ENCODE data around the gene MAP3K19.

Gene MAP3K19

DNA sequence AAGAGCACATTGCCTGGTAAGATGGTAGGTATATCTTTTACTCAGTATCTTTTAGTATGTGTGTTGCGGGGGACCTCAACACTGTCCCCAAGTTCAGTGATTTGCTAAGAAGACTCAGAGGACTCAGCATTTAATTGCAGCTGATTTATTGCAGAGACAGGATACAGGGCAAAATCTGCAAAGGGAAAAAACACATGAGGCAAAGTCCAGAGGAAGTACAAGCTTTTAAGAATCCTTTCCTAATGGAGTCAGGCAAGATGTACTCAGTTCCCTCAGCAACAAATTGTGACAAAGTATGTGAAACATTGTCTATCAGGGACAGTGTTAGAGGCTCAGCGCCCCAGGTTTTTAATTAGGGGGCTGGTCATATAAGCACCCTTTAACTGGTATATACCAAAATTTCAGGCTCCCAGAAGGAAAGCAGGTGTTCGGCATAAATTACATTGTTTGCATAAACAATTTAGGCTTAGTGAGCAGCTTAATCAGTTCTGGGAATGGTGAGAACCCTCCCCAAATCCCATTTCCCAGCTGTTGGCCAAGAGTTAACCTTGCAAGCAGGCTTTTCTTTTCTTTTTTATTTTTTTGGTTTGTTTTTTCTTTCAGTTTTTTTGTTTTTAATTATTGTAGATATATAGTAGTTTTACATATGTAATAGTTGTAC is 46.6 kb upstream of the MAP3K19 start (continued):
- TF ChIP-seq, protein P1, sequence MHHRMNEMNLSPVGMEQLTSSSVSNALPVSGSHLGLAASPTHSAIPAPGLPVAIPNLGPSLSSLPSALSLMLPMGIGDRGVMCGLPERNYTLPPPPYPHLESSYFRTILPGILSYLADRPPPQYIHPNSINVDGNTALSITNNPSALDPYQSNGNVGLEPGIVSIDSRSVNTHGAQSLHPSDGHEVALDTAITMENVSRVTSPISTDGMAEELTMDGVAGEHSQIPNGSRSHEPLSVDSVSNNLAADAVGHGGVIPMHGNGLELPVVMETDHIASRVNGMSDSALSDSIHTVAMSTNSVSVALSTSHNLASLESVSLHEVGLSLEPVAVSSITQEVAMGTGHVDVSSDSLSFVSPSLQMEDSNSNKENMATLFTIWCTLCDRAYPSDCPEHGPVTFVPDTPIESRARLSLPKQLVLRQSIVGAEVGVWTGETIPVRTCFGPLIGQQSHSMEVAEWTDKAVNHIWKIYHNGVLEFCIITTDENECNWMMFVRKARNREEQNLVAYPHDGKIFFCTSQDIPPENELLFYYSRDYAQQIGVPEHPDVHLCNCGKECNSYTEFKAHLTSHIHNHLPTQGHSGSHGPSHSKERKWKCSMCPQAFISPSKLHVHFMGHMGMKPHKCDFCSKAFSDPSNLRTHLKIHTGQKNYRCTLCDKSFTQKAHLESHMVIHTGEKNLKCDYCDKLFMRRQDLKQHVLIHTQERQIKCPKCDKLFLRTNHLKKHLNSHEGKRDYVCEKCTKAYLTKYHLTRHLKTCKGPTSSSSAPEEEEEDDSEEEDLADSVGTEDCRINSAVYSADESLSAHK (tag by site-specific recombination; IDR thresholded peaks at IDR 0.05) = no peak
- no peak for TF ChIP-seq ZNF473 (tag by site-specific recombination; IDR thresholded peaks at IDR 0.05)
- no peak for TF ChIP-seq ZNF677 (tag by site-specific recombination; IDR thresholded peaks at IDR 0.05)
- no peak for TF ChIP-seq ZNF530 (tag by site-specific recombination; IDR thresholded peaks at IDR 0.05; ENCODE audit: low read depth)
- no peak for TF ChIP-seq ZFP41 (tag by site-specific recombination; IDR thresholded peaks at IDR 0.05; ENCODE audit: borderline replicate concordance)
- TF ChIP-seq, protein P2, sequence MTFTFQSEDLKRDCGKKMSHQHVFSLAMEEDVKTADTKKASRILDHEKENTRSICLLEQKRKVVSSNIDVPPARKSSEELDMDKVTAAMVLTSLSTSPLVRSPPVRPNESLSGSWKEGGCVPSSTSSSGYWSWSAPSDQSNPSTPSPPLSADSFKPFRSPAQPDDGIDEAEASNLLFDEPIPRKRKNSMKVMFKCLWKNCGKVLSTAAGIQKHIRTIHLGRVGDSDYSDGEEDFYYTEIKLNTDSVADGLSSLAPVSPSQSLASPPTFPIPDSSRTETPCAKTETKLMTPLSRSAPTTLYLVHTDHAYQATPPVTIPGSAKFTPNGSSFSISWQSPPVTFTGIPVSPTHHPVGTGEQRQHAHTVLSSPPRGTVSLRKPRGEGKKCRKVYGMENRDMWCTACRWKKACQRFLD (tag by site-specific recombination; IDR thresholded peaks at IDR 0.05) = no peak
- no peak for TF ChIP-seq GLIS1 (tag by site-specific recombination; IDR thresholded peaks at IDR 0.05)
- no peak for TF ChIP-seq ZNF658 (tag by site-specific recombination; IDR thresholded peaks at IDR 0.05)
- TF ChIP-seq ZNF626 (tag by site-specific recombination; IDR thresholded peaks at IDR 0.05) = no peak
- TF ChIP-seq ZNF16 (tag by site-specific recombination; IDR thresholded peaks at IDR 0.05; ENCODE audit: low read depth) = no peak
- no peak for TF ChIP-seq ZNF302 (tag by site-specific recombination; IDR thresholded peaks at IDR 0.05; ENCODE audit: low read depth)
- TF ChIP-seq ZNF76 (tag by site-specific recombination; IDR thresholded peaks at IDR 0.05; ENCODE audit: borderline replicate concordance, low read depth) = no peak
- TF ChIP-seq GLIS2 (tag by site-specific recombination; IDR thresholded peaks at IDR 0.05) = no peak
- TF ChIP-seq ZNF366 (tag by site-specific recombination; conservative IDR thresholded peaks at IDR 0.05) = no peak
- TF ChIP-seq, protein P3, sequence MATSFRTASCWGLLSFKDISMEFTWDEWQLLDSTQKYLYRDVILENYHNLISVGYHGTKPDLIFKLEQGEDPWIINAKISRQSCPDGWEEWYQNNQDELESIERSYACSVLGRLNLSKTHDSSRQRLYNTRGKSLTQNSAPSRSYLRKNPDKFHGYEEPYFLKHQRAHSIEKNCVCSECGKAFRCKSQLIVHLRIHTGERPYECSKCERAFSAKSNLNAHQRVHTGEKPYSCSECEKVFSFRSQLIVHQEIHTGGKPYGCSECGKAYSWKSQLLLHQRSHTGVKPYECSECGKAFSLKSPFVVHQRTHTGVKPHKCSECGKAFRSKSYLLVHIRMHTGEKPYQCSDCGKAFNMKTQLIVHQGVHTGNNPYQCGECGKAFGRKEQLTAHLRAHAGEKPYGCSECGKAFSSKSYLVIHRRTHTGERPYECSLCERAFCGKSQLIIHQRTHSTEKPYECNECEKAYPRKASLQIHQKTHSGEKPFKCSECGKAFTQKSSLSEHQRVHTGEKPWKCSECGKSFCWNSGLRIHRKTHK (tag by site-specific recombination; IDR thresholded peaks at IDR 0.05) = no peak

DNA sequence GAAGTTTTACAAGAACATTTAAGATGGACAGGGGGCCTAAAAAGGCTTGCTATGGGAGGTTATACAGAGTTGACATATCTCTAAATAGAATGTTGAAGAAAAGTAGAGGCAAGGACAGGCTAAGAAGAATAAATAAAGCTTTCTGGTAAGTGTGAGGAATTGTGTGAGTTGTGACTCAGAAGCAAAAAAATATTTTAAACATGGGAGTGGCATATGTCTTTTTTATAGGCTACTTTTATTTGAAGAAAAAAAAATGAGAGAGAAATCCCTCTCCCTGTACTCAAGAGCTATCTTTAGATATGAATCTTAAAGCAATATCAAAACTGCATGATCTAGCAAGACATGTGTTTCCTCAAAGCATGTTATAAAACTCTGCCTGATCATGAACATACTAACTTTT is 45.9 kb upstream of the MAP3K19 start:
- Histone ChIP-seq H3K36me3 (ENCODE audit: control insufficient read depth in 2 of 2, insufficient read depth in 1 of 2, low read length in 2 of 2) (peaks cover 5 to 25% of the 10 kb centered on the region in 2 experiments), H3K4me3 (ENCODE audit: low read depth, low read length) (no peak overlapping the region), H3K4me1 (ENCODE audit: control insufficient read depth, insufficient read depth, low read length) (peaks cover 13% of the 10 kb centered on the region), H3K9me3 (ENCODE audit: control insufficient read depth, insufficient read depth, low read depth, low read length) (no peaks in the 10 kb centered on the region), H3K27ac (ENCODE audit: extremely low read depth, low read depth, low read length) (no peak overlapping the region)
- ChIA-PET POLR2A (no interaction called here), CTCF (interaction anchor here (0.6 kb wide), 1 partner anchor 832 kb away, joined by 3 read pairs; no protein-coding TSS in a partner anchor)
- TF ChIP-seq ZNF138 (tag by site-specific recombination; IDR thresholded peaks at IDR 0.05; ENCODE audit: borderline replicate concordance) = no peak
- no peak for TF ChIP-seq ZNF623 (tag by site-specific recombination; IDR thresholded peaks at IDR 0.05)
- TF ChIP-seq ZNF324 (tag by site-specific recombination; IDR thresholded peaks at IDR 0.05) = no peak
- TF ChIP-seq SP2 (tag by site-specific recombination; IDR thresholded peaks at IDR 0.05) = no peak
- no peak for TF ChIP-seq ZNF248 (tag by site-specific recombination; IDR thresholded peaks at IDR 0.05)
- no peak for TF ChIP-seq ZNF423 (tag by site-specific recombination; IDR thresholded peaks at IDR 0.05)
- TF ChIP-seq, protein P4, sequence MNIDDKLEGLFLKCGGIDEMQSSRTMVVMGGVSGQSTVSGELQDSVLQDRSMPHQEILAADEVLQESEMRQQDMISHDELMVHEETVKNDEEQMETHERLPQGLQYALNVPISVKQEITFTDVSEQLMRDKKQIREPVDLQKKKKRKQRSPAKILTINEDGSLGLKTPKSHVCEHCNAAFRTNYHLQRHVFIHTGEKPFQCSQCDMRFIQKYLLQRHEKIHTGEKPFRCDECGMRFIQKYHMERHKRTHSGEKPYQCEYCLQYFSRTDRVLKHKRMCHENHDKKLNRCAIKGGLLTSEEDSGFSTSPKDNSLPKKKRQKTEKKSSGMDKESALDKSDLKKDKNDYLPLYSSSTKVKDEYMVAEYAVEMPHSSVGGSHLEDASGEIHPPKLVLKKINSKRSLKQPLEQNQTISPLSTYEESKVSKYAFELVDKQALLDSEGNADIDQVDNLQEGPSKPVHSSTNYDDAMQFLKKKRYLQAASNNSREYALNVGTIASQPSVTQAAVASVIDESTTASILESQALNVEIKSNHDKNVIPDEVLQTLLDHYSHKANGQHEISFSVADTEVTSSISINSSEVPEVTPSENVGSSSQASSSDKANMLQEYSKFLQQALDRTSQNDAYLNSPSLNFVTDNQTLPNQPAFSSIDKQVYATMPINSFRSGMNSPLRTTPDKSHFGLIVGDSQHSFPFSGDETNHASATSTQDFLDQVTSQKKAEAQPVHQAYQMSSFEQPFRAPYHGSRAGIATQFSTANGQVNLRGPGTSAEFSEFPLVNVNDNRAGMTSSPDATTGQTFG (tag by site-specific recombination; IDR thresholded peaks at IDR 0.05; ENCODE audit: borderline replicate concordance) = no peak
- TF ChIP-seq ZNF521 (tag by site-specific recombination; IDR thresholded peaks at IDR 0.05) = no peak
- TF ChIP-seq ZSCAN23 (tag by site-specific recombination; IDR thresholded peaks at IDR 0.05) = no peak
- TF ChIP-seq ZNF701 (tag by site-specific recombination; IDR thresholded peaks at IDR 0.05) = no peak

Data from HEK293 (cell line).